ENCODE data around the gene FARS2. TPM values are rescaled to one million over a fixed set of nuclear protein-coding genes. Genes with fewer than 3 reads are reported as not detected.

Gene FARS2
- total RNA-seq, 4 donors from 2014 or later = 10.6 to 24.9 (median 15.2) TPM

- H3K27ac ChIP-seq (replicated peaks in 1 of 4) = no peak overlapping the region
- intact Hi-C loops (cut with DNase I) = no loop called here
- WGBS = 95% methylated on average over 1 of the region's 1 CpG
- H3K36me3 ChIP-seq = no peaks in the 10 kb centered on the region
- H3K9me3 ChIP-seq = no peaks in the 10 kb centered on the region
- no peaks in the 10 kb centered on the region for H3K27me3 ChIP-seq
- H3K4me3 ChIP-seq = no peak overlapping the region
- H3K4me1 ChIP-seq = no peaks in the 10 kb centered on the region
- TF ChIP-seq EP300 (IDR thresholded peaks at IDR 0.05) = no peak
- TF ChIP-seq CTCF (IDR thresholded peaks at IDR 0.05) = no peak
- TF ChIP-seq POLR2AphosphoS5 (IDR thresholded peaks at IDR 0.05) = no peak
- TF ChIP-seq POLR2A (IDR thresholded peaks at IDR 0.05; ENCODE audit: low read depth) = no peak
- no peak for DNase-seq (ENCODE audit: extremely low spot score)
These were observed 92.7 kb downstream of the FARS2 start for GRCh38 chr6:5353971-5354370.

GRCh38 chr6:5357486-5357885, 96.2 kb downstream of the FARS2 start:
- WGBS = 90% methylated on average over 1 of the region's 1 CpG
- Histone ChIP-seq H3K27ac (replicated peaks in 1 of 4) (no peak overlapping the region), H3K4me3 (no peak overlapping the region), H3K4me1 (peaks cover 0 to 12% (median 4%) of the 10 kb centered on the region in 4 donors), H3K27me3 (no peaks in the 10 kb centered on the region), H3K9me3 (no peaks in the 10 kb centered on the region), H3K36me3 (no peaks in the 10 kb centered on the region)
- intact Hi-C loops (cut with DNase I) = no loop called here
- TF ChIP-seq EP300 (IDR thresholded peaks at IDR 0.05) = no peak
- no peak for TF ChIP-seq POLR2A (IDR thresholded peaks at IDR 0.05; ENCODE audit: low read depth)
- no peak for TF ChIP-seq CTCF (IDR thresholded peaks at IDR 0.05)
- no peak for DNase-seq (ENCODE audit: extremely low spot score)

- H3K4me1 ChIP-seq = peaks cover 0 to 12% (median 4%) of the 10 kb centered on the region in 4 donors
- no peak overlapping the region for H3K27ac ChIP-seq (replicated peaks in 1 of 4)
- H3K27me3 ChIP-seq = no peaks in the 10 kb centered on the region
- DNase-seq (ENCODE audit: extremely low spot score) = no peak
- no peak overlapping the region for H3K4me3 ChIP-seq
- TF ChIP-seq EP300 (IDR thresholded peaks at IDR 0.05) = no peak
- no peak for TF ChIP-seq POLR2A (IDR thresholded peaks at IDR 0.05; ENCODE audit: low read depth)
- TF ChIP-seq POLR2AphosphoS5 (IDR thresholded peaks at IDR 0.05) = no peak
- no peak for TF ChIP-seq CTCF (IDR thresholded peaks at IDR 0.05)
- H3K36me3 ChIP-seq = no peaks in the 10 kb centered on the region
- intact Hi-C loops (cut with DNase I) = no loop called here
- WGBS = 68% methylated on average over 2 of the region's 2 CpGs
- H3K9me3 ChIP-seq = no peaks in the 10 kb centered on the region
These were observed 98.1 kb downstream of the FARS2 start for GRCh38 chr6:5359417-5359816.

GRCh38 chr6:5361396-5361795, 100.1 kb downstream of the FARS2 start:
- Histone ChIP-seq H3K27me3 (no peaks in the 10 kb centered on the region), H3K9me3 (no peaks in the 10 kb centered on the region), H3K27ac (replicated peaks in 1 of 4) (no peak overlapping the region), H3K4me3 (no peak overlapping the region), H3K4me1 (peaks cover 0 to 13% (median 5%) of the 10 kb centered on the region in 4 donors), H3K36me3 (no peaks in the 10 kb centered on the region)
- intact Hi-C loops (cut with DNase I) = no loop called here
- no peak for DNase-seq (ENCODE audit: extremely low spot score)
- TF ChIP-seq EP300 (IDR thresholded peaks at IDR 0.05) = no peak
- no peak for TF ChIP-seq POLR2AphosphoS5 (IDR thresholded peaks at IDR 0.05)
- TF ChIP-seq CTCF (IDR thresholded peaks at IDR 0.05) = no peak
- WGBS = 70% methylated on average over 2 of the region's 2 CpGs

- 92% methylated on average over 4 of the region's 4 CpGs for WGBS
- intact Hi-C loops (cut with DNase I) = no loop called here
- no peaks in the 10 kb centered on the region for H3K27me3 ChIP-seq
These were observed 104.3 kb downstream of the FARS2 start for GRCh38 chr6:5365436-5366195.

More at GRCh38 chr6:5365436-5366195, 104.3 kb downstream of the FARS2 start:
- Histone ChIP-seq H3K9me3 (no peaks in the 10 kb centered on the region), H3K4me1 (peaks cover 0 to 19% (median 14%) of the 10 kb centered on the region in 4 donors), H3K27ac (replicated peaks in 1 of 4) (no peak overlapping the region), H3K36me3 (peaks cover 0 to 11% (median 8%) of the 10 kb centered on the region in 4 donors), H3K4me3 (no peak overlapping the region)
- no peak for DNase-seq (ENCODE audit: extremely low spot score)
- TF ChIP-seq CTCF (IDR thresholded peaks at IDR 0.05) (no peak), EP300 (IDR thresholded peaks at IDR 0.05) (no peak), POLR2A (IDR thresholded peaks at IDR 0.05; ENCODE audit: low read depth) (no peak), POLR2AphosphoS5 (IDR thresholded peaks at IDR 0.05) (no peak)
